Neutrophil (primary cell): ENCODE results near the gene EGFR.

Experiments
- H3K27ac ChIP-seq: fragments of 200-600 bp; sonication (generic); 2 replicates; pipeline ENCODE4 v1.5.1; 2016; ENCODE audit warnings: mild to moderate bottlenecking, moderate library complexity
- H3K27me3 ChIP-seq: fragments of 200-600 bp; sonication (generic); 2 replicates; pipeline ENCODE4 v1.6.0; 2016; ENCODE audit warnings: mild to moderate bottlenecking
- H3K36me3 ChIP-seq: fragments of 200-600 bp; sonication (generic); 2 replicates; pipeline ENCODE4 v1.5.1; 2017
- H3K4me1 ChIP-seq, 2 experiments: fragments of 200-600 bp in 1 of 2; sonication (generic) in 1 of 2; 1 replicate in 1 of 2; 2 replicates in 1 of 2; pipeline versions ENCODE4 v1.5.1 to v1.6.1; 2013 to 2016; ENCODE audit warnings: low read depth in 1 of 2, low read length in 1 of 2, mild to moderate bottlenecking in 1 of 2, moderate library complexity in 1 of 2; ENCODE audit not compliant: control insufficient read depth in 1 of 2, insufficient read depth in 1 of 2
- H3K4me3 ChIP-seq, 2 experiments: fragments of 200-600 bp in 1 of 2; sonication (generic) in 1 of 2; 1 replicate in 1 of 2; 2 replicates in 1 of 2; pipeline ENCODE4 v1.5.1; 2013 to 2016; ENCODE audit warnings: low read depth in 1 of 2, low read length in 1 of 2, mild to moderate bottlenecking in 1 of 2, moderate library complexity in 1 of 2
- H3K9me3 ChIP-seq: fragments of 200-600 bp; sonication (generic); 2 replicates; pipeline ENCODE4 v1.5.1; 2016
- CTCF ChIP-seq: fragments of 200-600 bp; sonication (generic); IDR thresholded peaks from 2 replicates; pipeline ENCODE4 v1.5.1; 2016; ENCODE audit warnings: antibody characterized with exemption

EGFR gene

GRCh38 chr7:55212176-55212575 is 193.4 kb downstream of the EGFR start:
- TF ChIP-seq CTCF: no peak
- no peaks in the 10 kb centered on the region for H3K4me1 ChIP-seq
- H3K4me3 ChIP-seq: no peak overlapping the region
- no peaks in the 10 kb centered on the region for H3K27me3 ChIP-seq
- H3K36me3 ChIP-seq: no peaks in the 10 kb centered on the region
- H3K9me3 ChIP-seq: no peaks in the 10 kb centered on the region
- H3K27ac ChIP-seq: no peak overlapping the region

- Histone ChIP-seq H3K4me1 (no peaks in the 10 kb centered on the region), H3K9me3 (no peaks in the 10 kb centered on the region), H3K36me3 (no peaks in the 10 kb centered on the region), H3K27ac (no peak overlapping the region), H3K27me3 (no peaks in the 10 kb centered on the region), H3K4me3 (no peak overlapping the region)
- TF ChIP-seq CTCF: no peak
Observed at GRCh38 chr7:55212838-55213237, 194.0 kb downstream of the EGFR start.

- Histone ChIP-seq H3K9me3 (no peaks in the 10 kb centered on the region), H3K27me3 (no peaks in the 10 kb centered on the region), H3K36me3 (no peaks in the 10 kb centered on the region), H3K4me3 (no peak overlapping the region), H3K4me1 (no peaks in the 10 kb centered on the region), H3K27ac (no peak overlapping the region)
- no peak for TF ChIP-seq CTCF
Observed at GRCh38 chr7:55214707-55215106, 195.9 kb downstream of the EGFR start.

GRCh38 chr7:55223023-55223422 is 204.2 kb downstream of the EGFR start:
- TF ChIP-seq CTCF: no peak
- H3K4me3 ChIP-seq: no peak overlapping the region
- H3K27ac ChIP-seq: no peak overlapping the region
- H3K4me1 ChIP-seq: no peaks in the 10 kb centered on the region
- no peaks in the 10 kb centered on the region for H3K36me3 ChIP-seq
- no peaks in the 10 kb centered on the region for H3K27me3 ChIP-seq
- H3K9me3 ChIP-seq: no peaks in the 10 kb centered on the region

GRCh38 chr7:55224111-55224510 is 205.3 kb downstream of the EGFR start:
- H3K9me3 ChIP-seq: no peaks in the 10 kb centered on the region
- no peak for TF ChIP-seq CTCF
- H3K4me1 ChIP-seq: no peaks in the 10 kb centered on the region
- H3K27me3 ChIP-seq: no peaks in the 10 kb centered on the region
- no peak overlapping the region for H3K4me3 ChIP-seq
- H3K36me3 ChIP-seq: no peaks in the 10 kb centered on the region
- H3K27ac ChIP-seq: no peak overlapping the region

GRCh38 chr7:55224810-55225209 is 206.0 kb downstream of the EGFR start:
- Histone ChIP-seq H3K4me3 (no peak overlapping the region), H3K27me3 (no peaks in the 10 kb centered on the region), H3K36me3 (no peaks in the 10 kb centered on the region), H3K9me3 (no peaks in the 10 kb centered on the region), H3K27ac (no peak overlapping the region), H3K4me1 (no peaks in the 10 kb centered on the region)
- TF ChIP-seq CTCF: no peak
